ENCODE measurements around the gene HSPB6.
A peak's percentile ranks its signal among the peaks of the same experiment; 100 is the strongest.

HSPB6 gene

GRCh38 chr19:35746087-35746462, 10.8 kb downstream of the HSPB6 start:
- DNase-seq (ENCODE audit: low spot score) = no peak

- peak; percentile 99 for DNase-seq (ENCODE audit: low spot score)
Measured at GRCh38 chr19:35745328-35746086, 11.3 kb downstream of the HSPB6 start, which contains the start of the genes PSENEN and U2AF1L4. PSENEN (plus strand) TSS chr19:35745651; CDS start chr19:35745931, 280 bp downstream. U2AF1L4 (minus strand) TSS chr19:35745418; CDS start chr19:35745391, 27 bp downstream.

GRCh38 chr19:35744430-35745327, 12.2 kb downstream of the HSPB6 start:
- DNase-seq (ENCODE audit: low spot score) = peak; percentile 95

- DNase-seq (ENCODE audit: low spot score) = no peak
Measured at GRCh38 chr19:35743640-35744429, 13.0 kb downstream of the HSPB6 start.

- no peak for DNase-seq (ENCODE audit: low spot score)
Measured at GRCh38 chr19:35742121-35742724, 14.6 kb downstream of the HSPB6 start, which contains the start of gene IGFLR1. IGFLR1 (minus strand) TSS chr19:35742452; CDS start chr19:35741180, 1,272 bp downstream.

GRCh38 chr19:35741203-35741515, 15.7 kb downstream of the HSPB6 start:
- no peak for DNase-seq (ENCODE audit: low spot score)

GRCh38 chr19:35740423-35741202, 16.2 kb downstream of the HSPB6 start:
- peak; percentile 95 for DNase-seq (ENCODE audit: low spot score)

GRCh38 chr19:35740108-35740422, 16.8 kb downstream of the HSPB6 start:
- DNase-seq (ENCODE audit: low spot score) = no peak

- DNase-seq (ENCODE audit: low spot score) = no peak
Measured at GRCh38 chr19:35739275-35740107, 17.3 kb downstream of the HSPB6 start.

- no peak for DNase-seq (ENCODE audit: low spot score)
Measured at GRCh38 chr19:35738887-35739229, 18.0 kb downstream of the HSPB6 start.

GRCh38 chr19:35738021-35738886, 18.6 kb downstream of the HSPB6 start:
- no peak for DNase-seq (ENCODE audit: low spot score)

GRCh38 chr19:35736913-35737886, 19.6 kb downstream of the HSPB6 start:
- peak; percentile 18 for DNase-seq (ENCODE audit: low spot score)

- DNase-seq (ENCODE audit: low spot score) = no peak
Measured at GRCh38 chr19:35734889-35735288, 21.9 kb downstream of the HSPB6 start.

GRCh38 chr19:35734273-35734672, 22.6 kb downstream of the HSPB6 start:
- no peak for DNase-seq (ENCODE audit: low spot score)

GRCh38 chr19:35733180-35734125, 23.4 kb downstream of the HSPB6 start:
- DNase-seq (ENCODE audit: low spot score) = no peak

GRCh38 chr19:35732540-35733179, 24.2 kb downstream of the HSPB6 start:
- DNase-seq (ENCODE audit: low spot score) = no peak
